RWPE1 (cell line): ENCODE measurements around the gene VPS37B.

Experiments
- CTCF ChIA-PET: fragments of 350-600 bp; sonication (Branson Sonifier 250); formaldehyde crosslinking; extraction: SDS; loops from one replicate; lab custom pipeline; 2021; lab: Yijun Ruan, JAX
- POLR2A ChIA-PET: fragments of 400-600 bp; formaldehyde crosslinking; extraction: SDS; loops from one replicate; lab custom pipeline; 2020; ENCODE audit warnings: antibody characterized with exemption; ENCODE audit not compliant: low non-redundant PET; lab: Yijun Ruan, JAX
- DNase-seq: peaks from one replicate; pipeline ENCODE4 v3.0.0; 2012; ENCODE audit warnings: low spot score
- H3K27ac ChIP-seq: fragments of 450-650 bp; 2 replicates; pipeline ENCODE4 v1.5.1; 2017
- TF ChIP-seq, protein P1 (sequence below): fragments of 450-650 bp; conservative IDR thresholded peaks from 2 replicates; pipeline ENCODE4 v1.5.1; 2017; ENCODE audit warnings: low read depth, mild to moderate bottlenecking

The VPS37B gene

DNA sequence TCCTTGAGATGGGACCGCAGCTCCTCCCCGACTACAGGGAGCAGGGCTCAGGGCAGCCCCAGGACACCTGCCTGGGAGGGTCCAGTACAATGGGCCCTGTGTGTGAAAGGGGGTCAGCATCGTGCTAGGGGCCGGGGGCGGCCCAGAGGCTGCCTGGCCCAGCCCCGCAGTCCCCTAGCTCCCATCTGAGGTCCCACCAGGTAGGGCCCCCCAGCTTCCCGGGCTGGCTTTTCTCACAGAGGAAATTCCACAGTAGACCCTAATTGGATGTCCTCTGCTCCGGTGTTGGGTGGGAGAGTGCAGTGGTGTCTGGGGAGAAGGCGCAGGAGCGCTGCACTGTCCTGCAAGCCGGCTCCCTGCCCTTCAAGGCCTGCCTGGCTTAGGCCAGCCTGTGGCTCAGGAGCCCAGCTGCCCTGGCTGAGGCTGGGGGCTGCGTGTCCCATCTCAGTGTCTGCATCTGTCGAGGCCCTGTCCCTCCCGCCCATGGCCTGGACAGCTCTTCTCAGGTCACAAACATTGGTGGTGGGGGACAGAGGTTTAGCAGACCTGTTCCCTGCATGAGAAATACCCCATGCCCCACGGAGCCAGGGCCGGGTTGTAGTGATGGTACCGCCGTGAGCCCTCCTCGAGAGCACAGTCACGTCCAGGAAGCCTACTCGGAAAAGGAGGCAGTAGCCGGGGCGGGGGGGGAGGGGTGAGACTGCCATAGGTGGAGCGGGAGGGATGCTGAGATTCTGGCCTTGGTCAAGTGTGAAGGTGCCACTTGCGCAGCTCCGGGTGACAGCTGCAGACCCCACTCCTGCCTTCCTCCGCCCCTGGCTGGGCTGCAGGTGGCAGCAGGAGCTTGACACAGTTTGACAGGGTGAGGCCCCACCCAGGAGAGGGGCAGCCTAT is 49.1 kb downstream of the VPS37B start:
- TF ChIP-seq, protein P1, sequence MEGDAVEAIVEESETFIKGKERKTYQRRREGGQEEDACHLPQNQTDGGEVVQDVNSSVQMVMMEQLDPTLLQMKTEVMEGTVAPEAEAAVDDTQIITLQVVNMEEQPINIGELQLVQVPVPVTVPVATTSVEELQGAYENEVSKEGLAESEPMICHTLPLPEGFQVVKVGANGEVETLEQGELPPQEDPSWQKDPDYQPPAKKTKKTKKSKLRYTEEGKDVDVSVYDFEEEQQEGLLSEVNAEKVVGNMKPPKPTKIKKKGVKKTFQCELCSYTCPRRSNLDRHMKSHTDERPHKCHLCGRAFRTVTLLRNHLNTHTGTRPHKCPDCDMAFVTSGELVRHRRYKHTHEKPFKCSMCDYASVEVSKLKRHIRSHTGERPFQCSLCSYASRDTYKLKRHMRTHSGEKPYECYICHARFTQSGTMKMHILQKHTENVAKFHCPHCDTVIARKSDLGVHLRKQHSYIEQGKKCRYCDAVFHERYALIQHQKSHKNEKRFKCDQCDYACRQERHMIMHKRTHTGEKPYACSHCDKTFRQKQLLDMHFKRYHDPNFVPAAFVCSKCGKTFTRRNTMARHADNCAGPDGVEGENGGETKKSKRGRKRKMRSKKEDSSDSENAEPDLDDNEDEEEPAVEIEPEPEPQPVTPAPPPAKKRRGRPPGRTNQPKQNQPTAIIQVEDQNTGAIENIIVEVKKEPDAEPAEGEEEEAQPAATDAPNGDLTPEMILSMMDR = no peak
- peak overlapping the region; percentile 89 for H3K27ac ChIP-seq
- DNase-seq = no peak
- CTCF ChIA-PET = interaction anchor here (0.6 to 1.0 kb wide), 3 partner anchors 28 to 295 kb away, joined by 3 to 8 read pairs (median 3); no protein-coding TSS in a partner anchor
- POLR2A ChIA-PET = no interaction called here

DNA sequence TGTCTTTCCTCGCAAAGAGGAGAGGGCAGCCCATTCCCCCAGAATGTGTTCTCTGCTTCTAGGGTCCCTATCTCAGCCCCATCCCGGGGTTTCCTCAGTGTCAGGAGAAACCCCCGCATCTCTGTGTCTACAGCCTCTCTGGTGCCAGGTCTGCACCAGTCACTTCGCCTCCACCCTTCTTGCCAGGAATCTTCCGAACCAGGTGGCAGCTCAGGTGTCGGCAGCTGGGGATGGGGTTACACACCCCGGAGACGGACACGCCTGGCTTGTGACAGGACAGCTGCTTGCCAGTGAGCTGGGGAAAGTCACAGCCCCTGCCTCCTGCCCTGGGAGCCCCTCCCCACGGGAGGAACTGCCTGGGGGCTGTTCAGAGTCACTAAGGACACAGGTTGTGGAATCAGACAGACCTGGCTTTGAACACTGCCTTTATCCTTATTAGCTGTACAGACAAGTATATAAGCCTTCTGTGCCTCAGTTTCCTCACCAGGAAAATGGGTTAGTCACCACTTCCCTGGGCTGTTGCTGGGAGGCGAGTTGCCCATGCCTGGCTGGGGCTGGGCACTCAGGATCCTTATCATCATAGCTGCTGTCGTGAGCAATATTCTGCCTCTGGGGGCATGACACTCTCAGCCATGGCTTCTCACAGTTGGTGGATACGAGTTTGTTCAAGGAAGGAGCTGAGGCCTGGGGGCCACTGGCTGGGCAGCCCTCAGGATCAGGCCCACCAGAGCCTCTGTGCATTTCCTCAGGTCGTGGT is 49.9 kb downstream of the VPS37B start:
- TF ChIP-seq, protein P1 = no peak
- no peak for DNase-seq
- POLR2A ChIA-PET = no interaction called here

DNA sequence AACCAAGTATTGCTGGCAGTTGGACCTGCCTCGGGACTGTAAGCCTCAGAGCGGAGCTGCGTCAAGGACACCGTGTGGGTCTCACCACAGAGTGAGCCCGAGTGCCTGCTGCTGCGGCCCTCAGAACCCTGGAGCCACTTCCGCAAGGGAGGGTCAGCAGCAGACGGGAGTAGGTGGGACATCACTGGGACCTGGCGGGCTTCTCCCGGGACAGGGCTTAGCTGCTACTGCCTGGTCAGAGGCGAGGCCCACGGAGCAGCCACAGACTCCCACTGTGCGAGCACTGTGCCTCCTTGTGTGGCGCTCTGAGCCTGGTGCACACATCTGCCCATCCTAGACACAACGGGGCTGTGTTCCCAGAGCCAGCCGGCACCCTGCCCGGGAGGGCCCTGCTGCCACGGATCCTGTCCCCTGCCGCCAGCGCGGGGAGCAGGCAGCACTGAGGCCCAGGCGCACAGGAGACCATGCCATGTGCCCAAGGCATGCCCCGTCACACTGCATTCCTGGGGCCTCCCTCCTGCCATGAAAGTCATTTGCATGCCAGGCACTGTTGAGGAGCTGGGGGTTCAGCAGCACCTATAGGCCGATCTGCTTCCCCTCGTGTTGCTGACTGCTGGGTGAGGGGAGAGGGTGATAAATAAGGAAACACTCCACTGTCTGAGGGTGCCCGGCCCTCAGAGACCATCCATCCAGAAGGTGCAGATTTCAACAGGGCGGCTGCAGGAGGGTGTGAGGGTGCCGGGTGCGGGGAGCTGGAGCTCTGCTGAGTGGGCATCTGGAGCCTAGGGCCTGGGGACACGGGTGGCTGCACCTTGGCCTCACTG is 50.7 kb downstream of the VPS37B start:
- POLR2A ChIA-PET = no interaction called here
- CTCF ChIA-PET = interaction anchor here (1.1 to 1.8 kb wide), 2 partner anchors 14 to 49 kb away, joined by 5 to 7 read pairs; no protein-coding TSS in a partner anchor
- peak overlapping the region; percentile 89 for H3K27ac ChIP-seq
- DNase-seq = no peak
- TF ChIP-seq, protein P1 = no peak

More for the DNA sequence above, 49.9 kb downstream of the VPS37B start:
- peak overlapping the region; percentile 89 for H3K27ac ChIP-seq
- CTCF ChIA-PET = interaction anchor here (1.0 to 1.8 kb wide), 2 partner anchors 14 to 52 kb away, joined by 3 to 7 read pairs; no protein-coding TSS in a partner anchor

DNA sequence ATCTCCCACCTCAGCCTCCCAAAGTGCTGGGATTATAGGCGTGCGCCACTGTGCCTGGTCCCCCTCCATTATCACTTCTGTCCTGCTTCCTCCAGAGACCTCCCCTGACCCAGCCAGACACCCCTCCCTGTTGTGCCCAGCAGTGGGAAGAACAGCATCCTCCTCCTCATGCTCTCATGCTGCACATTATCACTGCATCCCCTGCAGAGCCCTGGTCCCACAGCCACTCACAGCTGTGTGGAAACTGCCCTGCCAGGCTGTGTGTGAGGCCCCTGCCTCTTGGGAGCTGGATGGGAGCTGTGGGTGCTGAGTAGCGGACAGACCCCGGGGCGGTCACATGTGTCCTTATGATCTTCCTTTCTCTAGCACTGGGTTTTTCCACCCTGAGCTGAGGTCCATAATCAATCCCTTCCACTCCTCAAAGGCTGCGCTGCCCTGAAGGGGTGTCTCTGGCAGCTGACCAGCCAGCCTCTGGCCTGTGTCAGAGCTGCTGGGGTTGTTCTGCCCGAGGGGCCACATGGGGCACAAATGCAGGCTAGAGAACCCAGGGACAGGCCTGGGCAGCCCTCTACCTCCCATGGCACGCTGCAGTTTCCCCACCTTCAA is 51.5 kb downstream of the VPS37B start:
- TF ChIP-seq, protein P1 = no peak
- ChIA-PET POLR2A (no interaction called here), CTCF (interaction anchor here (1.1 to 1.8 kb wide), 2 partner anchors 15 to 48 kb away, joined by 5 to 7 read pairs; no protein-coding TSS in a partner anchor)
- no peak for DNase-seq
- peak overlapping the region; percentile 89 for H3K27ac ChIP-seq

DNA sequence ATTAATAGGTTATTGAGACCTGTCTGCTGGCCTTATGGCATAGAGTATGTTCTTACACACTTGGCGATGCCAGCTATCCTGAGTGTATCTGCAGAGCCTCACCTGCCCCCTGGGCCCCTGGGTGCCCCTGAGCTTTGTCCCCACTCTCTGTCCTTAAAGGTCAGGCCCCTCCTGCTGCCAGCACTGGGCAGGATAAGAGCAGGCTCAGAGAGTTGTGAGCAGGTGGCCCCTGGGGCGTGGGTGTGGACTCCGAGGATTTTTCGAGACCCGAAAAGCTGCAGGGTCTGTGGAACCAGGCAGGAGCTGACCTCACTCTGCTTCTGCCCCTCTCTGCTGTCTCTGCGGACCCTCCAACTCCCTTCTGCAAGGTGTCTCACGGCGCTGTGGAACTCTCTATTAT is 52.5 kb downstream of the VPS37B start:
- DNase-seq = no peak
- TF ChIP-seq, protein P1 = no peak
- peak overlapping the region; percentile 89 for H3K27ac ChIP-seq
- CTCF ChIA-PET = no interaction called here
- POLR2A ChIA-PET = interaction anchor here (0.6 kb wide), 1 partner anchor 63 kb away, joined by 6 read pairs; no protein-coding TSS in a partner anchor
